ENCODE results near the gene CES1.

- no peak for TF ChIP-seq CTCF (conservative IDR thresholded peaks at IDR 0.05; ENCODE audit: low read length)
- TF ChIP-seq EZH2phosphoT487 (IDR thresholded peaks at IDR 0.05; ENCODE audit: borderline replicate concordance, low read depth, low read length) = no peak
Observed at GRCh38 chr16:55811811-55812210, 21.1 kb downstream of the CES1 start.

Data from OCI-LY7 (cell line).